GM12891 (cell line): Measurements from ENCODE around the gene DCC.
"Not testable (repeated sequence)": the region's sequence is repeated elsewhere in the genome, so short reads cannot be mapped to it uniquely, and the experiment has no call there.

Experiments
- POLR2A ChIP-seq: IDR thresholded peaks from 2 replicates; pipeline ENCODE4 v1.6.1; 2011; ENCODE audit warnings: low read depth, low read length, control low read depth
- POLR2AphosphoS5 ChIP-seq: IDR thresholded peaks from 2 replicates; pipeline ENCODE4 v1.6.1; 2011; ENCODE audit warnings: low read depth, low read length, control low read depth

DNA sequence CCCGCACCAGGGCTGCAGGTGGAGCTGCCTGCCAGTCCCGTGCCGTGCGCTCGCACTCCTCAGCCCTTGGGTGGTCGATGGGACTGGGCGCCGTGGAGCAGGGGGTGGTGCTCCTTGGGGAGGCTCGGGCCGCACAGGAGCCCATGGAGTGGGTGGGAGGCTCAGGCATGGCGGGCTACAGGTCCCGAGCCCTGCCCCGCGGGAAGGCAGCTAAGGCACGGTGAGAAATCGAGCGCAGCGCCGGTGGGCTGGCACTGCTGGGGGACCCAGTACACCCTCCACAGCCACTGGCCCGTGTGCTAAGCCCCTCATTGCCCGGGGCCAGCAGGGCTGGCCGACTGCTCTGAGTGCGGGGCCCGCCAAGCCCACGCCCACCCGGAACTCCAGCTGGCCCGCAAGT is 26.9 kb downstream of the DCC start:
- TF ChIP-seq POLR2A, POLR2AphosphoS5: not testable (repeated sequence)
